Daoy (cell line): ENCODE measurements around the gene RHBDL1. TPM values are rescaled to one million over a fixed set of nuclear protein-coding genes. Genes with fewer than 3 reads are reported as not detected.

Experiments used
- DNase-seq: peaks from one replicate; pipeline ENCODE4 v3.0.0-alpha.2; 2015; ENCODE audit warnings: low read depth
- total RNA-seq: library from RNA; depleted of rRNA; stranded (reverse); fragments of >200 nt; shearing (Covaris generic); gene quantifications from 2 replicates; pipeline ENCODE4 v1.2.3, GENCODE V29; 2014

RHBDL1 gene
- total RNA-seq, 1 experiment from 2014 or later, result 0.11 TPM

GRCh38 chr16:672851-673250, 2.6 kb upstream of the RHBDL1 start:
- DNase-seq, result no peak

- DNase-seq, result no peak
Measured at GRCh38 chr16:673399-673991, 2.0 kb upstream of the RHBDL1 start.

DNA sequence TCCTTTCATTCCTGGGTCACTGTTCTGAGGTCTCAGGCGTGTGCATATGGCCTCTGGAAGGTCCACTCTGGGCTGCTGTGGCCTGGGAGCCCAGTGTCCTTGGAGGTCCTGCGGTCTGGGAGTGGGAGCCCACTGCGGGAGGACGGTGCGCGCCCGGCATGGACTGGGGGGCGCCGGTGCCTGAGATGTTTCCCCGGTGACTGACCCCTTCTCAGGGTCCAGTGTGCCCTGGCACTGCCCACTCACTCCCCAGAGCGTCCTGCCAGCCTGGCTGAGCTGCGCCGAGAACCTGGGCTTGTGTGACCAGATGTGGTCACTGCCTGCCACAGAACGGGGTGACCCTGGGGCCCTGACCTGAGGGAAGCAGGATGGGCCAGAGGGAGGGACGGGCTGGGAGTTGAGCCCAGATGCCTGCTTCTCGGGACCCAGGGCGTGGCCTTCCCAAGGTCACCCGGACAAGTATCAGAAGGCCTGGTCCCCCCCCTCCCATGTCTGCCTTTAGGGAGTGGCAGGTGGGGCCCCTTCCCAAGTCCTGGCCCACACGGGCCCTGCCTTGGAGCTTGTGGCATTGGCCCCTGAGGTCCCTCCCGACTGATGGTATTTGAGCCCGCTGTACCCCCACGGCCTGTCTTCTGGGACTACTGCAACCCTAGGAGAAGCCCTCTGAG, 1.1 kb upstream of the RHBDL1 start:
- DNase-seq, result no peak

DNA sequence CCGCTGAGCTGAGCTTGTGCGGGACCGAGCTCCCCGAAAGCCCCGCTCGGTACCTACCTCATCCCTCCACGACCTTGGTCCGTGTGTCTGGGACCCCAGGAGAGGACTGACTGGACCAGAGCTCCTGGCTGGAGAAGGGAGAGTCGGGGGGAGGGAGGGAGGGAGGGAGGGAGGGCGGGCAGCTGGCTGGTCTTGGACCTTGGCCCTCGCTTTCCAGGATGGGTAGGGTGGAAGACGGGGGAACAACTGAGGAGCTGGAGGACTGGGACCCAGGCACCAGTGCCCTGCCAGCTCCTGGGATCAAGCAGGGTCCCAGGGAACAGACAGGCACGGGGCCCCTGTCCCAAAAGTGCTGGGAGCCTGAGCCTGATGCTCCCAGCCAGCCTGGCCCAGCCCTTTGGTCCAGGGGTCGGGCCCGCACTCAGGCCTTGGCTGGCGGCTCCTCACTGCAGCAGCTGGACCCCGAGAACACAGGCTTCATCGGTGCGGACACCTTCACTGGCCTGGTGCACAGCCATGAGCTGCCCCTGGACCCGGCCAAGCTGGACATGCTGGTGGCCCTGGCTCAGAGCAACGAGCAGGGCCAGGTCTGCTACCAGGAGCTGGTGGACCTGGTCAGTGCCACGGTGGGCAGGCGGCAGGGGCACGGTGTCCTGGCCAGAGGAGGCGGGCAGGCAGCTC, 553 bp downstream of the RHBDL1 start:
- no peak for DNase-seq

- DNase-seq, result no peak
Measured at GRCh38 chr16:676565-676902, 1.1 kb downstream of the RHBDL1 start.

DNA sequence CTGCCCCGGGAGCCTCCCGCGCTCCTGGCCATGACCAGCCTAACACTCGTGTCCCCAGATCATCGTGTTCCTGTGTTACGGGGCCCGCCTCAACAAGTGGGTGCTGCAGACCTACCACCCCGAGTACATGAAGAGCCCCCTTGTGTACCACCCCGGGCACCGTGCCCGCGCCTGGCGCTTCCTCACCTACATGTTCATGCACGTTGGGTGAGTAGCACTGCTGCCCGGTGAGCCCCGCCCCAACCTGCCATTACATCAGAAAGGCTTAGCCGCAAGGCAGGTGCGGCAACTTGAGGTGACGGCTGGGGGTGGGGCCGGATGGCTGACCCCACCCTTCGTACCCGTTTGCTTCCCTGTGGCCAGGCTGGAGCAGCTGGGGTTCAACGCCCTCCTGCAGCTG, 1.4 kb downstream of the RHBDL1 start:
- no peak for DNase-seq

DNA sequence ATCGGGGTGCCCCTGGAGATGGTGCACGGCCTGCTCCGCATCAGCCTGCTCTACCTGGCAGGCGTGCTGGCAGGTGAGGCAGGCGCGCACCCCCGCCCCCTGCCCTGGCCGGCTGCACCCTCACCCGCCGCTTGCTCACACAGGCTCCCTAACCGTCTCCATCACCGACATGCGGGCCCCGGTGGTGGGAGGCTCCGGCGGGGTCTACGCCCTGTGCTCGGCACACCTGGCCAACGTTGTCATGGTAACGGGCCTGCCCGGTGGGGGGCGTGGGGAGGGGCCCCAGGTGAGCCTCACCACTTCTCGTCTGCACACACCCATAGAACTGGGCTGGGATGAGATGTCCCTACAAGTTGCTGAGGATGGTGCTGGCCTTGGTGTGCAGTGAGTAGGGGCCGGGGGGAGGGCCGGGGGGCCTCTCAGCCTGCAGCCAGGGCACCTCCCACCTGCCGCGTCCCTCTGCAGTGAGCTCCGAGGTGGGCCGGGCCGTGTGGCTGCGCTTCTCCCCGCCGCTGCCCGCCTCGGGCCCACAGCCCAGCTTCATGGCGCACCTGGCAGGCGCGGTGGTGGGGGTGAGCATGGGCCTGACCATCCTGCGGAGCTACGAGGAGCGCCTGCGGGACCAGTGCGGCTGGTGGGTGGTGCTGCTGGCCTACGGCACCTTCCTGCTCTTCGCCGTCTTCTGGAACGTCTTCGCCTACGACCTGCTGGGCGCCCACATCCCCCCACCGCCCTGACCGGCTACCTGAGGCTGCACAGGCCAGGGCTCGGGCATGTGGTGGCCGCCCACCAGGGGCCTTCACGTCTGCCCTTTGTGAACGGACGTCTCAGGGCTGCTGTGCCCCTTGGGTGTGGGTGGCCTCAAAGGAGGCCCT, 2.1 kb downstream of the RHBDL1 start:
- DNase-seq, result no peak

DNA sequence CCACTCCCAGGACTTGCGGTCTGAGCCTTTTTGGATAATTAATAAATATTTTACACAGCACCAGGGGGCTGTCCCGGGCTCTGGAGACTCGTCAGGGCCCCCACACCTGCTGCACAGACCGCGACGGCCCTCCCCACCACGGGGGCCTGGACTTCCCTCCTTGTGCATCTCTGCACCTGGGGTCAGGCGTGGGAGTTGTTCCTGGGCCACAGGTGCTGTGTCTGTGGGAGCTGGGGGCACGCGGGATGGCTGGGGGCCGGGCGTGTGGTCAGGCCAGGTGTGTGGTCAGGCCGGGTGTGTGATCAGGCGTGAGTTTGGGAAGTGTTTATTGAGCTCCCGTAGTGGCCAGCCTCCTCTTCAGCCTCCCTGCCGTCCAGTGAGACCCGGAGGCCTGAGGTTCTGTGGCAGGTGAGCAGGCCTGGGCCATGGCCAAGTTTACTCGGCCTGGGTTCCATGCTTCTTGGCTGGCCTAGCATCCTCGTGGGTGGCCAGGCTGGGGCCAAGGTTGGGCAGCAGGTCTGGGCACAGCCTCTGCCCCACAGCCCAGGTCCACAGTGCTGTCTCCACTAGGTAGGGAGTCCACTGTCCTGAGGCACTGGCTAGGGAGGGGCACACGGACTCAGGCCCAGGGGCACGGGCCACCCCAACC, 2.9 kb downstream of the RHBDL1 start:
- DNase-seq, result no peak

GRCh38 chr16:678858-679813, 3.7 kb downstream of the RHBDL1 start:
- DNase-seq, result peak; percentile 76

- peak; percentile 87 for DNase-seq
Measured at GRCh38 chr16:679814-680624, 4.5 kb downstream of the RHBDL1 start, which contains the start of gene STUB1. STUB1 (plus strand) TSS chr16:680410; CDS start chr16:680526, 116 bp downstream.

GRCh38 chr16:680625-680945, 5.1 kb downstream of the RHBDL1 start:
- DNase-seq, result no peak

- peak; percentile 59 for DNase-seq
Measured at GRCh38 chr16:680967-681745, 5.7 kb downstream of the RHBDL1 start.

GRCh38 chr16:681746-682427, 6.4 kb downstream of the RHBDL1 start:
- no peak for DNase-seq

GRCh38 chr16:682493-683395, 7.3 kb downstream of the RHBDL1 start:
- no peak for DNase-seq

- no peak for DNase-seq
Measured at GRCh38 chr16:683396-684070, 8.1 kb downstream of the RHBDL1 start.

DNA sequence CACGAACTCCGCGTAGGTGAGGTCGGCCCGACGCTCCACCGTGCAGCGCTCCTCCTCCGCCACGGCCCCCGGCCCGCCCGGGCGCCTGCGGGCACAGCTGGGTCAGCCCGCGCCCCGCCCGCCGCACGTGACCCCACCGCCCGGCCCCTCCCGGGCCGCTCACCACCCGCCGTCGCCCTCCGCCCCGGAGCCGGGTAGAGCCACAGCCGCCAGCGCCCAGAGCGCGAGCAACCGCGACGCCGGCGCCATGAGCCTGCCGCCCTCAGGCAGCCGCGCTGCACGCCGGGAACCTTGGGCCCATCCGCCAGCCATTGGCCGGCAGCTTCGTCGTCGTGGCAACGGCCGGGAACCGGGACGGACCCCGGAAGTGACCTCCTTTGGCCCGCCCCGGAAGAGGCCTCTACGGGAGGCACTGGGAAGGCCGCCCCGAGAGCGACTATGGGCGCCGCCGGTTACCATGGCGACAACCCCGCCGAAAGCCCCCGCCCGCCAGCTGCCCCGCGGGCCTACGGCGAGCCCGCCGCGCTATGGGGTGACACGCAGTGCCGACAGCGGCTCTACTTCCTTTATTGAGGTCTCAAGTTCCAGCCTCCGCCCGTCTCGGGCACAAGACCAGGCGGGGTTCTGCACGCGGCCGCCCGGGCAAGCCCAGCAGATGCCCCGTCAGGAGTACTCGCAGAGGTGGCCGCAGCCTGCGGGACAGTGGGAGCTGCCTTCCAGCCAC, 8.8 kb downstream of the RHBDL1 start, which contains the start of gene JMJD8:
JMJD8 (minus strand) TSS at position 264 of the 724 bp plus-strand sequence; CDS start at position 249, 15 bp downstream.
- peak; percentile 96 for DNase-seq
